ENCODE measurements around the gene LAMA5. TPM values are rescaled to one million over a fixed set of nuclear protein-coding genes. Genes with fewer than 3 reads are reported as not detected.

LAMA5 gene
- polyA plus RNA-seq, 3 donors = 0.05 TPM; not detected in 2

DNA sequence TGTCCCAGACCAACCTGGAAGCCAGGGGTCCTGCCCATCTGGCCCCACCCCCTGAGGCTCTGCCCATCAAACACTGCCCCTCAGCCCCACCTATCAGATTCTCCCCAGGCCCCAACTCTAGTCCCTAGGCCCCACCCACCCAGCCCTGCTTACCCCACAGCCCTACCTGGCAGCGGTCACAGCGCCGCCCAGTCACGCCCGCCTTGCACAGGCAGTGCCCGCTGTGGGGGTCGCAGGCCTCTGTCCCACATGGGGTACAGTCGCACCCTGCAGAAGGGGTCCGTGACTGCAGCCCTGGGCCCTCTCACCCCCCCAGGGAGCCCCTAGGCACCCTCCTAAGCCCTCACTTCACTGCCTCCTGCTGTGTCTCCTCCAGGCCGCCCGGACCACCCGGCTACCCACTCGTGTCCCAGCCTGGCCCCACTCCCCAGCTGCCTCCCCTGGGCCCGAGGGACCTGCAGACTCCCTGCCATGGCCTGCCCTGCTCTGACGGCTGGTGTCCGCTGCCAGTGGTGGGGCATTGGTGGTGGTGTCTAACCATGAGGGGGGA is 44.5 kb downstream of the LAMA5 start:
- Mint-ChIP-seq H3K9me3 (peaks cover 0 to 5% (median 0%) of the 10 kb centered on the region in 7 donors), H3K4me1 (no peaks in the 10 kb centered on the region), H3K4me3 (no peak overlapping the region), H3K27ac (no peak overlapping the region), H3K27me3 (ENCODE audit: low read depth in 3 of 3) (peaks cover 0 to 1% (median 0%) of the 10 kb centered on the region in 3 donors), H3K36me3 (no peaks in the 10 kb centered on the region)
- no peak overlapping the region for H3K27ac ChIP-seq (ENCODE audit: low read depth in 1 of 2, low read length in 2 of 2)
- H3K36me3 ChIP-seq (replicated peaks in 1 of 2; ENCODE audit: control insufficient read depth in 1 of 2, insufficient read depth in 2 of 2, low read length in 2 of 2) = no peaks in the 10 kb centered on the region
- no peaks in the 10 kb centered on the region for H4K20me1 ChIP-seq (ENCODE audit: insufficient read depth, low read length)
- H3K79me2 ChIP-seq (ENCODE audit: insufficient read depth, low read length) = no peaks in the 10 kb centered on the region
- H3K4me1 ChIP-seq (ENCODE audit: control insufficient read depth in 1 of 2, insufficient read depth in 2 of 2, low read length in 2 of 2) = no peaks in the 10 kb centered on the region
- H3K9me3 ChIP-seq (replicated peaks in 1 of 2; ENCODE audit: control insufficient read depth in 1 of 2, insufficient read depth in 1 of 2, low read length in 2 of 2) = peaks cover 0 to under 1% of the 10 kb centered on the region in 2 donors
- no peak overlapping the region for H3K4me2 ChIP-seq (replicated peaks; ENCODE audit: extremely low read depth, low read length, poor library complexity, severe bottlenecking)
- TF ChIP-seq, protein P1, sequence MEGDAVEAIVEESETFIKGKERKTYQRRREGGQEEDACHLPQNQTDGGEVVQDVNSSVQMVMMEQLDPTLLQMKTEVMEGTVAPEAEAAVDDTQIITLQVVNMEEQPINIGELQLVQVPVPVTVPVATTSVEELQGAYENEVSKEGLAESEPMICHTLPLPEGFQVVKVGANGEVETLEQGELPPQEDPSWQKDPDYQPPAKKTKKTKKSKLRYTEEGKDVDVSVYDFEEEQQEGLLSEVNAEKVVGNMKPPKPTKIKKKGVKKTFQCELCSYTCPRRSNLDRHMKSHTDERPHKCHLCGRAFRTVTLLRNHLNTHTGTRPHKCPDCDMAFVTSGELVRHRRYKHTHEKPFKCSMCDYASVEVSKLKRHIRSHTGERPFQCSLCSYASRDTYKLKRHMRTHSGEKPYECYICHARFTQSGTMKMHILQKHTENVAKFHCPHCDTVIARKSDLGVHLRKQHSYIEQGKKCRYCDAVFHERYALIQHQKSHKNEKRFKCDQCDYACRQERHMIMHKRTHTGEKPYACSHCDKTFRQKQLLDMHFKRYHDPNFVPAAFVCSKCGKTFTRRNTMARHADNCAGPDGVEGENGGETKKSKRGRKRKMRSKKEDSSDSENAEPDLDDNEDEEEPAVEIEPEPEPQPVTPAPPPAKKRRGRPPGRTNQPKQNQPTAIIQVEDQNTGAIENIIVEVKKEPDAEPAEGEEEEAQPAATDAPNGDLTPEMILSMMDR (IDR thresholded peaks at IDR 0.05) = no peak
- 92% methylated on average over 3 of the region's 16 CpGs for WGBS (ENCODE audit: insufficient coverage)
- DNase-seq = no peak
- intact Hi-C loops (cut with micrococcal nuclease) = no loop called here
- no peaks in the 10 kb centered on the region for H3K27me3 ChIP-seq (ENCODE audit: control insufficient read depth in 2 of 2, insufficient read depth in 2 of 2, low read length in 2 of 2)
- H3K9ac ChIP-seq (ENCODE audit: insufficient read depth, low read length, poor library complexity, severe bottlenecking) = no peak overlapping the region
- H2AFZ ChIP-seq (ENCODE audit: insufficient read depth, low read depth, low read length, poor library complexity, severe bottlenecking) = no peak overlapping the region
- H3K4me3 ChIP-seq (replicated peaks in 1 of 3; ENCODE audit: low read depth in 2 of 3, low read length in 3 of 3) = no peak overlapping the region

DNA sequence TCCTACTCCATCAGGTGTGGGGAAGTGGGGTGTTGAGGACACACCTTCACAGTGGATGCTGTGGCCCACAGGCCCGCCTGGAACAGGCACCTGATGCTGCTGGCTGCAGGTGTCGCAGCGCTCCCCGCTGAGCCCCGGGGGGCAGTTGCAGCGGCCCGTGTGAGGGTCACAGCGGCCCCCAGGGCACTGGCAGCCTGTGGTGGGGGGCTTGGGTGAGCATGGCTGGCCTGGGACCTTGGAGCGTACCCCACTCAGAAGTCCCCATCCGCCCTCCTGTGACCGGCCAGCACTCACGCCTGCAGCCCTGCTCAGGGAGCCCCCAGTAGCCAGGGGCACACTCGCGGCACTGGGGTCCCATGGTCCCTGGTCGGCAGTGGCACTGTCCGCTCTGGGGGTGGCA is 45.1 kb downstream of the LAMA5 start:
- Mint-ChIP-seq H3K4me1 (no peaks in the 10 kb centered on the region), H3K9me3 (peaks cover 0 to 5% (median 0%) of the 10 kb centered on the region in 7 donors), H3K36me3 (no peaks in the 10 kb centered on the region), H3K27me3 (ENCODE audit: low read depth in 3 of 3) (peaks cover 0 to 1% (median 0%) of the 10 kb centered on the region in 3 donors), H3K27ac (no peak overlapping the region), H3K4me3 (no peak overlapping the region)
- no peak overlapping the region for H3K4me2 ChIP-seq (replicated peaks; ENCODE audit: extremely low read depth, low read length, poor library complexity, severe bottlenecking)
- no peaks in the 10 kb centered on the region for H3K27me3 ChIP-seq (ENCODE audit: control insufficient read depth in 2 of 2, insufficient read depth in 2 of 2, low read length in 2 of 2)
- intact Hi-C loops (cut with micrococcal nuclease) = no loop called here
- no peaks in the 10 kb centered on the region for H3K36me3 ChIP-seq (replicated peaks in 1 of 2; ENCODE audit: control insufficient read depth in 1 of 2, insufficient read depth in 2 of 2, low read length in 2 of 2)
- H2AFZ ChIP-seq (ENCODE audit: insufficient read depth, low read depth, low read length, poor library complexity, severe bottlenecking) = no peak overlapping the region
- no peak for DNase-seq
- no peak overlapping the region for H3K4me3 ChIP-seq (replicated peaks in 1 of 3; ENCODE audit: low read depth in 2 of 3, low read length in 3 of 3)
- H3K9me3 ChIP-seq (replicated peaks in 1 of 2; ENCODE audit: control insufficient read depth in 1 of 2, insufficient read depth in 1 of 2, low read length in 2 of 2) = peaks cover 0 to 5% of the 10 kb centered on the region in 2 donors
- WGBS (ENCODE audit: insufficient coverage) = 96% methylated on average over 16 of the region's 16 CpGs
- no peaks in the 10 kb centered on the region for H3K4me1 ChIP-seq (ENCODE audit: control insufficient read depth in 1 of 2, insufficient read depth in 2 of 2, low read length in 2 of 2)
- H3K79me2 ChIP-seq (ENCODE audit: insufficient read depth, low read length) = no peaks in the 10 kb centered on the region
- H4K20me1 ChIP-seq (ENCODE audit: insufficient read depth, low read length) = no peaks in the 10 kb centered on the region
- H3K27ac ChIP-seq (ENCODE audit: low read depth in 1 of 2, low read length in 2 of 2) = no peak overlapping the region
- TF ChIP-seq, protein P1 (IDR thresholded peaks at IDR 0.05) = no peak
- H3K9ac ChIP-seq (ENCODE audit: insufficient read depth, low read length, poor library complexity, severe bottlenecking) = no peak overlapping the region
